Measurements from ENCODE around the gene GRPEL2.

GRPEL2 gene

DNA sequence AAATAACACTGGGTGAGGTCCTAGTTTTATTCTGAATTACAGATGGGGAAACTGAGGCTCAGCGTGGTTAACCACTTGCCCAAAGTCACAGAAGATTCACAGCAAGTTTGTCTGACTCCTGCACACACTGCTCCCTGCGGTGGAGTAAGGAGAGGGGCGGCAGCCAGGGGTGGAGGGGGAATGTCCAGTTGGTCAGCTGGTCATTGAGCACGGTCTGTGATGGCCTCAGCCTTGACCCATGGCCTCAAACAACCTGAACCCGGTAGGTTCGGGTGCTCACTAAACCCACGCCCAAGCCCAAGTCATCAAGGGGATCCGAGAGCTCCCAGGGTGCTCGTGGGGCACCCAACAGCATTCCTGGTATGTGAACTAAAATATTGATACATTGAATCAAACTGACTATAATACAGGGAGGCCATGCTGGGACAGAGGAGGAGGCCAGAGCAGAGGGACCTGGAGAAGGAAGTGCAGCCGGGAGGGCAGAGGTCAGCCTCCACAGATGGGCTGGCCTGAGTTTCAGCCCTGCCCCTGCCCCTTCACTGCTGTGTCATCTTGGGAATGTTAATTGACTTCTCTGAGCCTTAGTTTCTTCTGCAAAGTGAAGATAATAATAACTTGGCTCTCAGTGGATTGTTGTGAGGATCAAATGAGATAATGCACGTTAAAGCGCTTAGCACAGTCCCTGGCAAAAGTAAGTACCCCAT is 37.4 kb downstream of the GRPEL2 start:
- TF ChIP-seq SIN3A (IDR thresholded peaks at IDR 0.05; ENCODE audit: borderline replicate concordance, insufficient read depth, low read length) (no peak), TAF1 (IDR thresholded peaks at IDR 0.05; ENCODE audit: borderline replicate concordance, insufficient read depth, low read length) (no peak), FOXP2 (optimal IDR thresholded peaks at IDR 0.05; ENCODE audit: borderline replicate concordance, extremely low read depth, extremely low read length, insufficient read depth) (no peak), POLR2AphosphoS5 (IDR thresholded peaks at IDR 0.05; ENCODE audit: low read depth, low read length) (no peak)
- TF ChIP-seq, protein P1, sequence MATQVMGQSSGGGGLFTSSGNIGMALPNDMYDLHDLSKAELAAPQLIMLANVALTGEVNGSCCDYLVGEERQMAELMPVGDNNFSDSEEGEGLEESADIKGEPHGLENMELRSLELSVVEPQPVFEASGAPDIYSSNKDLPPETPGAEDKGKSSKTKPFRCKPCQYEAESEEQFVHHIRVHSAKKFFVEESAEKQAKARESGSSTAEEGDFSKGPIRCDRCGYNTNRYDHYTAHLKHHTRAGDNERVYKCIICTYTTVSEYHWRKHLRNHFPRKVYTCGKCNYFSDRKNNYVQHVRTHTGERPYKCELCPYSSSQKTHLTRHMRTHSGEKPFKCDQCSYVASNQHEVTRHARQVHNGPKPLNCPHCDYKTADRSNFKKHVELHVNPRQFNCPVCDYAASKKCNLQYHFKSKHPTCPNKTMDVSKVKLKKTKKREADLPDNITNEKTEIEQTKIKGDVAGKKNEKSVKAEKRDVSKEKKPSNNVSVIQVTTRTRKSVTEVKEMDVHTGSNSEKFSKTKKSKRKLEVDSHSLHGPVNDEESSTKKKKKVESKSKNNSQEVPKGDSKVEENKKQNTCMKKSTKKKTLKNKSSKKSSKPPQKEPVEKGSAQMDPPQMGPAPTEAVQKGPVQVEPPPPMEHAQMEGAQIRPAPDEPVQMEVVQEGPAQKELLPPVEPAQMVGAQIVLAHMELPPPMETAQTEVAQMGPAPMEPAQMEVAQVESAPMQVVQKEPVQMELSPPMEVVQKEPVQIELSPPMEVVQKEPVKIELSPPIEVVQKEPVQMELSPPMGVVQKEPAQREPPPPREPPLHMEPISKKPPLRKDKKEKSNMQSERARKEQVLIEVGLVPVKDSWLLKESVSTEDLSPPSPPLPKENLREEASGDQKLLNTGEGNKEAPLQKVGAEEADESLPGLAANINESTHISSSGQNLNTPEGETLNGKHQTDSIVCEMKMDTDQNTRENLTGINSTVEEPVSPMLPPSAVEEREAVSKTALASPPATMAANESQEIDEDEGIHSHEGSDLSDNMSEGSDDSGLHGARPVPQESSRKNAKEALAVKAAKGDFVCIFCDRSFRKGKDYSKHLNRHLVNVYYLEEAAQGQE (IDR thresholded peaks at IDR 0.05; ENCODE audit: insufficient read depth in 1 of 2, low read depth in 2 of 2, low read length in 2 of 2): no peak

DNA sequence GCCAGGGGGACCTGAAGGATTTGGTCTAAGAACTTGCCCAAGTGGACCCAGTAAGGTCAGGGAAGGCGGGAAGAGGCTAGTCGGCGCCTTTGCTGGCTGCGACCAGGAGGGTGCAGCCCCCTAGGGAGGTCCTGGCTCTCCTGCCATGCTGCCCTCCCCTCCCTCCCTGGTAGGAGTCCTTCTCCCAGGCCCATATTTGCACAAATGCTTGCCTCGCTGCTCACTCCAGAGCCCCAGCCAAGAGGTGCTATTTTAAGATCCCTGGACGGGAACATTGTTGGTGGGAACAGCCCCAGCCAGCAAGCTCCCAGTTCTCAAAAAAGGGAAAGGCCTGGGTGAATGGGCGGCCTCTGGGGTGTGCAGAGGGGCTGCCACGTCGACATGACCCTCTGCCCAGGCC is 38.1 kb downstream of the GRPEL2 start:
- TF ChIP-seq, protein P1 (IDR thresholded peaks at IDR 0.05; ENCODE audit: insufficient read depth in 1 of 2, low read depth in 2 of 2, low read length in 2 of 2): no peak
- TF ChIP-seq SIN3A (IDR thresholded peaks at IDR 0.05; ENCODE audit: borderline replicate concordance, insufficient read depth, low read length) (no peak), POLR2AphosphoS5 (IDR thresholded peaks at IDR 0.05; ENCODE audit: low read depth, low read length) (no peak), FOXP2 (optimal IDR thresholded peaks at IDR 0.05; ENCODE audit: borderline replicate concordance, extremely low read depth, extremely low read length, insufficient read depth) (no peak), TAF1 (IDR thresholded peaks at IDR 0.05; ENCODE audit: borderline replicate concordance, insufficient read depth, low read length) (no peak)

DNA sequence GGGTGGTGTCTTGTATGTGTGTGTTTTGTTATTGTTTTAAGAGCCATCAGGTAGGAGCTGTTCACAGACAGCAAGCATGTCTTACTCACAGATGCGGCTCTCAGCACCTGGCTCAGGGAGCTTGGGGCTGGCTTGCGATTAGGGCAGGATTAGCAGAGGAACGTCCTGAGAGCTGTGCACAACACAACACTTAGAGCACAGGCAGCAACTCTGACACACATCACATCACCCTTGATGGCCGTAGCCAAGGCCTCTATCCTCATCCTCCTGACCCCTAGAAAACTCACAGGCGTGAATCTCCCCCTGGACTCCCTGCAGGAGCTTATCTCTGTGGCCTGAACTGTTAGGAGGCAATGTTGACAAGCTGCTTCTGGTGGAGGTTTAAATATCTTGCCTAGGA is 40.9 kb downstream of the GRPEL2 start:
- no peak for TF ChIP-seq SIN3A (IDR thresholded peaks at IDR 0.05; ENCODE audit: borderline replicate concordance, insufficient read depth, low read length)
- no peak for TF ChIP-seq POLR2AphosphoS5 (IDR thresholded peaks at IDR 0.05; ENCODE audit: low read depth, low read length)
- TF ChIP-seq, protein P1 (IDR thresholded peaks at IDR 0.05; ENCODE audit: insufficient read depth in 1 of 2, low read depth in 2 of 2, low read length in 2 of 2): no peak
- no peak for TF ChIP-seq TAF1 (IDR thresholded peaks at IDR 0.05; ENCODE audit: borderline replicate concordance, insufficient read depth, low read length)
- TF ChIP-seq FOXP2 (optimal IDR thresholded peaks at IDR 0.05; ENCODE audit: borderline replicate concordance, extremely low read depth, extremely low read length, insufficient read depth): no peak

DNA sequence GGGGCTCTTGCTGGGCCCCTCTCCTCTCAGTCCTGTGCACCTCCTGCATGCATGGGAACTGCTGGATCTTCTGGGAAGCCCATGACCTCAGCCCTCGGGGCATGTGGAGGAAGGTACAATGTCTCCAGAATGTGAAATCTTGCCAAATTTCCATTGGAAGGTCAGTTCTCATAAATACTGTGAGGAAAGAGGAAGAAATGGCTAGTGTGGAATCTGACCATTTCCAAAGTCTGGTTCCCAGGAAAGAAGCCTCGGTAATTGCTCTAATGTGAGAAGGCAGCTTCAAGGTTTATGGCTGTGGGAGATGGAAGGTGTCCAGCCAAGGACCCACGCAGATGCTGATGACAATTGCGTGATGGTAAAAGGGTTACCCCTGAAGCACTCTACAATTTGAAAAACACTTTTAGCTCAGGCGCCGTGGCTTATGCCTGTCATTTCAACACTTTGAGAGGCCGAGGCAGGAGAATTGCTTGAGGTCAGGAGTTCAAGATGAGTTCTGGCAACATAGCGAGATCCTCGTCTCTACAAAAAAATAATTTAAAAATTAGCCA is 41.9 kb downstream of the GRPEL2 start:
- TF ChIP-seq, protein P1 (IDR thresholded peaks at IDR 0.05; ENCODE audit: insufficient read depth in 1 of 2, low read depth in 2 of 2, low read length in 2 of 2): no peak
- TF ChIP-seq SIN3A (IDR thresholded peaks at IDR 0.05; ENCODE audit: borderline replicate concordance, insufficient read depth, low read length): no peak
- no peak for TF ChIP-seq FOXP2 (optimal IDR thresholded peaks at IDR 0.05; ENCODE audit: borderline replicate concordance, extremely low read depth, extremely low read length, insufficient read depth)
- no peak for TF ChIP-seq TAF1 (IDR thresholded peaks at IDR 0.05; ENCODE audit: borderline replicate concordance, insufficient read depth, low read length)
- TF ChIP-seq POLR2AphosphoS5 (IDR thresholded peaks at IDR 0.05; ENCODE audit: low read depth, low read length): no peak
